Measurements from ENCODE around the gene SMARCD1. TPM values are rescaled to one million over a fixed set of nuclear protein-coding genes. Genes with fewer than 3 reads are reported as not detected.

Gene SMARCD1
- polyA plus RNA-seq (ENCODE audit: insufficient read length in 10 of 10), result 10 to 100 TPM; 39.8 to 72.4 (median 55.1) TPM
- long read RNA-seq, donor 1, partial matches to known transcripts, result 6 of 8 reads
- long read RNA-seq, donor 1, other reads (novel, unspliced or antisense), result 0 of 8 reads
- long read RNA-seq, donor 2, result 0 reads
- long read RNA-seq, donor 3, result 0 reads
- long read RNA-seq, donor 4, partial matches to known transcripts, result 0 of 1 reads
- long read RNA-seq, donor 4, other reads (novel, unspliced or antisense), result 0 of 1 reads
- long read RNA-seq, donor 5, partial matches to known transcripts, result 7 of 10 reads
- long read RNA-seq, donor 5, other reads (novel, unspliced or antisense), result 0 of 10 reads
- long read RNA-seq, donor 6, partial matches to known transcripts, result 0 of 5 reads
- long read RNA-seq, donor 6, other reads (novel, unspliced or antisense), result 0 of 5 reads
- long read RNA-seq, donor 7, partial matches to known transcripts, result 0 of 5 reads
- long read RNA-seq, donor 7, other reads (novel, unspliced or antisense), result 0 of 5 reads
- long read RNA-seq, donor 8, partial matches to known transcripts, result 0 of 4 reads
- long read RNA-seq, donor 8, other reads (novel, unspliced or antisense), result 0 of 4 reads
- long read RNA-seq, donor 9, partial matches to known transcripts, result 0 of 1 reads
- long read RNA-seq, donor 9, other reads (novel, unspliced or antisense), result 0 of 1 reads

DNA sequence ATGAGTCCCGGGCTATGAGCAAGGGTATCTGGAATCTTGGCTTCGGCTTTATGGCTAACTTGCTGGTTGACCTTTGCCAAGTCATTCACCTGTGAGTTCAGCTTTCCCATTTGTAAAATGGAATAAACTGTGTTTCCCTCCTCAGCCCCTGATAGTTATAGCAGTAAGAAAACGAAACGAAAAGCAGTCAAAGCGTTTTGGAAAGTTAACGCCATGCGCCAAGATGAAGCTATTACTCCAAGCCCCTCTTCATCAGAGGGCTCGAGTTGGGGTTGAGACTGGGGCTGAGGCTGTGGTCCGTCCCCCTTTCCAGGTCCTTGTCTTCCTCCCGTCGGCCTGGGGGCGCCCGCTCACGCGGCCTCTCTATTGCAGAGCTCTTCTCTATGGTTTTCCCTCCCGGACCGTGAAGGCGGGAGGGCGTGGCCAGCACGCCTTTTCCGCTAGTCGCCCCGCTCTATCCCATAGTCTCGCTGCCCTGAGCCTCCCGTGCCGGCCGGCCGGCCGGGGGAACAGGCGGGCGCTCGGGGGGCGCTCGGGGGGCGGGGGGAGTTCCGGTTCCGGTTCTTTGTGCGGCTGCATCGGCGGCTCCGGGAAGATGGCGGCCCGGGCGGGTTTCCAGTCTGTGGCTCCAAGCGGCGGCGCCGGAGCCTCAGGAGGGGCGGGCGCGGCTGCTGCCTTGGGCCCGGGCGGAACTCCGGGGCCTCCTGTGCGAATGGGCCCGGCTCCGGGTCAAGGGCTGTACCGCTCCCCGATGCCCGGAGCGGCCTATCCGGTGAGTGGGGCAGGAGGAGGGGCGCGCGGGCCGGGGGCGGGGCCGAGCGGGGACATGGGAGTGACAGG is at the start of gene SMARCD1:
SMARCD1 (plus strand) TSS at position 568 of the 840 bp plus-strand sequence; CDS start at position 596, 28 bp downstream.
- peak; percentile 92 to 96 (median 95) for DNase-seq

GRCh38 chr12:50038336-50038735 is 46.8 kb upstream of the SMARCD1 start:
- no peak for DNase-seq

DNA sequence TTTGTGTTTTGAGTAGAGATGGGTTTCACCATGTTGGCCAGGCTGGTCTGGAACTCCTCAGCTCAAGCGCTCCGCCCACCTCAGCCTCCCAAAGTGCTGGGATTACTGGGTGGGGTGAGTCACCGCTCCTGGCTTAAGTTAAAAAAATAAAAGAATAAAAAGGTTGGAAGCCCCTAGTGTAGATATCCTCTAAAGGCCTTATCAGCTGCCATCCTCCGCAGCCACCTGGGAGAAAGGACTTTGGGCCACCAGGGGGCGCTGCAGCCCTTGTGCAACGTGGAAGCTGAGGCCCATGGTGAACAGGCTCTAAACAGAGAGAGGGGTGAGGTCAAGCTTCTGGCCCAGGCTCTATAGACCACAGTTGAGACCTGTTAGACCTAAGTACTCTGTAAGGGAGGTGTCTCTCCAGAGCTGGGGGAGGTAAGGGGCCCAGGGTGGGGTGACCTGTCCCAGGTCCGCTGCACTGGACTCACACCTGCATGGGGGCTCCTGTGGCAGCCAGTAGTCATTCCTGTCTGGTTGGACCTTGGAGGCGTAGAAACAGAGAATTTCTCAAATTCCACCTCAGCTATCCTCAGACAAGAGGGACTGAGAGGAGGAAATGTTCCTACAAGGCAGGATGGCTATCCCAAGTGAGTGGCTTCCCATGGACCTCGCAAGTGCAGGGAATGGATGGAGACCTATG is 45.8 kb upstream of the SMARCD1 start:
- peak in 2 of 3 donors; percentile 59 to 76 for DNase-seq

DNA sequence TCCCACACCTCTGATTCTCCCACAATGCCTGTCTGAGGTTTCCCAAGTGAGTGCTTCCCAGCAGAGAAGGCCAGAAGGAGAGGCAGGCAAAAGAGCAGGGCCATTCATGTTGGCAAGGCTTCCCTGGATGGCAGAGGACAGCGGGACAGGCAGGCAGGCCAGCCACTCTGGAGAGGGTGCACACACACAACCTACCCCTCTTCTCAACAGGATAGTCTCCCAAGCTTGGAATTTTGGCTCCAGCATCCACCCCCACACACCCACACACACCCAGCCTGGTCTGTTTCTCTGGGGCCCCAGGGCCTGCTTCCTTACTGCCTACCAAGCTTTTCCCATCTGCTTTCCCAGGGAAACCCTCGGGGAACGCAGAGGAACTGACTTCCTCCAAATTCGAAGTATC is 44.5 kb upstream of the SMARCD1 start:
- DNase-seq, result no peak

DNA sequence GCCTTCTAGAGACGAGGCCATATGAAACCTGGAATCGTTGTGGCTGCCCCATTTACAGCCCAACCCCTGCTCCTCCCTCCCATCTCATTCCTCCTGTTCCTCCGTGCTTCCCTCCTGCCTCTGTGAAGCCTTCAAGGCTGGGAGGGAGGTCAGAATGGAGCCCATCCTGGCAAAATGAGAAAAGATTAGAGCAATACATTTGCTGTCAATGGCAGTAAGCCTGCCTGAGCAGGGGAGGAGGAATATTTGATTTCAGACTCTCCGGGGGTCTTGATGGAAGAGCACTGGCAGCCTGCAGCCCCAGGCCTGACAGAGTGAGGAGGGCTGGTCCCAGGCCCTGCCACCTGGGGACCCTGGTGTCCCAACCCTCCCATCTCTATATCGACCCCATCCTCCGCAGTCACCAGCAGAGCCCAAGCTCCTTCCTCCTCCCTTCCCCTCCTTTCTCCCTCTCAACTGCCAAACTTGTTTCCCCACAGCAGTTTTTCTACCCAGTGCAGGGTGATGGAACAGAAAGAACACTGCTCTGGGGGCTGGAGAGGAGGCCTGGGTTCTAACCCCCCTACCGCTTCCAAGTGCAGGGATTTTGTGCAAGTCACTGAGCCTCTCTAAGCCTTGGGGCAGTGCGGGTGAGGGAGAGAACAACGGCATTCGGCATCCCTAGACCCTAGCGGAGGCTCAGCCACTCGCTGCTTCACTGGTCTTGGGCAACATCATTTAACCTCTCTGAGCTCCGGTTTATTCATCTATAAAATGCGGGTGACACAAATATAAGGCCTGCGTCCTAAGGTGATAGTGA is 43.9 kb upstream of the SMARCD1 start:
- DNase-seq, result no peak

- no peak for DNase-seq
Measured at GRCh38 chr12:50041962-50042361, 43.2 kb upstream of the SMARCD1 start.

- no peak for DNase-seq
Measured at GRCh38 chr12:50042693-50043092, 42.4 kb upstream of the SMARCD1 start.

DNA sequence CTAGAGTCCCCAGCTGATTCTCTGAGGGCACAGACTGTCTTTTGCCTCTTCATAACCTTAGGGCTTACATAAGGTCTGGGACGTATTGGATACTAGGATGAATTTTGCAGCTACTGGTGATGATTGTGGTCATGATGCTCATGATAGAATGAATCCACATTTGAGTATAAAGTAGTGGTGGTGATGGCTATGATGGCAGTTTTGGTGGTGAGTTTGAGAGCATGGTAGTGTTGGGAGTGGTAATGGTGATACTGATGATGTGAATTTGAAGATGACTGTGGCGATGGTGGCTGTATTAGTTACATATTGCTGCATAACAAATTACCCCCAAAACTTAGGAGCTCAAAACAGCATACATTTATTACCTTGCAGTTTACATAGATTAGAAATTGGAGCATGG is 41.8 kb upstream of the SMARCD1 start:
- no peak for DNase-seq

DNA sequence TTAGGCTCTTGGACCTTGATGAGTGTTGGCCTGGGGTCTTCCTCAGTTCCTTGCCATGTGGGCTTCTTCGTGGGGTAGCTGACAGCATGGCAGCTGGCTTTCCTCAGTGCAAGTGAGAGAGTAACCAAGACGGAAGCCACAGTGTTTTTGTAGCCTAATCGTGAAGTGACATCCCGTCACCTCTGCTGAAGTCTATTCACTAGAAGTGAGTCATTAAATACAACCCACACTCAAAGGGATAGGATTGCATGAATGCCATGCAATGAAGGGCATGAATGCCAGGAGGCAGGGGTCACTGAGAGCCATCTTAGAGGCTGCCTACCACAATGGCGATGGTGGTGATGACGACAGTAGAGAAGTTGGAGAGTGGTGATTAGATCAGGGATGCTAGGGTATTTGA is 41.3 kb upstream of the SMARCD1 start:
- no peak for DNase-seq

- DNase-seq, result no peak
Measured at GRCh38 chr12:50047693-50048250, 37.4 kb upstream of the SMARCD1 start.

GRCh38 chr12:50049254-50050118 is 35.7 kb upstream of the SMARCD1 start:
- no peak for DNase-seq

DNA sequence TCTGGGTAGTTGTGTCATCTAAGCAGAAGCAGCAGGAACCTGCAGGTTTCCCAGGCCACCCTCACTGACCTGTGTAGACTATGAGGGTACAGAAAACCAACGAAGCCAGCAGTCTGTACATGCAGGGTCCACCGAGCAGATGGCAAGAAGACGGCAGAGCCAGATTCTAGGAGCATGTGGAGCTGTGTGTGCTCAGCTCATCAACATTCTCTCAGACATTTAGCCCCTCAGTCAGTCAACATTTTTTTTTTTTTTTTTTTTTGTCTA is 35.1 kb upstream of the SMARCD1 start:
- no peak for DNase-seq

- DNase-seq, result peak; percentile 48 to 87 (median 70)
Measured at GRCh38 chr12:50050410-50051098, 34.6 kb upstream of the SMARCD1 start.

DNA sequence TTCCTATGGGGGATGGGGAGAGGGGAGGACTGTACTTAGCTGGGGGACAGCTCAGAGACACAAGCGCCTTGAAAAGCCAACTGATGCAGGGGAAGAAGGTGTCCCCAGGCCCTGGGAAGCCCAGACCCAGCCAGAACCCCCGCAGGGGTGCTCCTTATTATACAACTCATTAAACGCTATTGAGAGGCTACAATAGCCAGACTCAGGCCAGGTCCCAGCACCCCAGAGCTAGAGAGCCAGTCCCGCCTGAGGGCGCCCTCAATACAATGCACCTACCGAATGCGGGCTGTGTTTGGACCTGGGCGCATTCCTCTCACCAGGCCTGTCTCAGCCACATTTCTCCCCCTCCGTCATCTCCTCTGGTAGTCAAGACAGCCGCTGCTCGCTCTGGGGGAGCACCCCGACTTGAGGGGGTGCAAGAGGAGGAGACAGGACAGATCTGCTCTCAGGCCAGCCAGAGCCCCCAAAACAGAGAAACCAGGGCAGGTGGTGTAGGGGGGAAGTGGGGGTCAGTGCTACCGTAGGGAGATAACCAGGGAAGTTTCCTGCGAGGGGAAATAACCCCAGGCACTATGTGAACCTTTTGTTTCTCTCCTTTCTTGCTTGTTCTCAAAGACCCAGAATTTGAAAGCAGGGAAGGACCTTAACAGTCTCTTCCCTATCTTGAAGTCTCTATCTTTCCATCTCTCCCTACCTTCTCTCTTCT is 33.9 kb upstream of the SMARCD1 start:
- DNase-seq, result no peak

GRCh38 chr12:50052544-50052943 is 32.6 kb upstream of the SMARCD1 start:
- no peak for DNase-seq

GRCh38 chr12:50052964-50053363 is 32.2 kb upstream of the SMARCD1 start:
- no peak for DNase-seq

GRCh38 chr12:50053583-50053982 is 31.6 kb upstream of the SMARCD1 start:
- no peak for DNase-seq

Measured in muscle of back (tissue), 13 donors.